NCI-H748 (cell line): ENCODE data around the gene RNF169.
"Not testable (repeated sequence)": the region's sequence is repeated elsewhere in the genome, so short reads cannot be mapped to it uniquely, and the experiment has no call there.

Source experiments
- DNase-seq: peaks from one replicate; lab custom pipeline; 2025; ENCODE audit not compliant: unreplicated experiment; lab: John Stamatoyannopoulos, UW

RNF169 gene

DNA sequence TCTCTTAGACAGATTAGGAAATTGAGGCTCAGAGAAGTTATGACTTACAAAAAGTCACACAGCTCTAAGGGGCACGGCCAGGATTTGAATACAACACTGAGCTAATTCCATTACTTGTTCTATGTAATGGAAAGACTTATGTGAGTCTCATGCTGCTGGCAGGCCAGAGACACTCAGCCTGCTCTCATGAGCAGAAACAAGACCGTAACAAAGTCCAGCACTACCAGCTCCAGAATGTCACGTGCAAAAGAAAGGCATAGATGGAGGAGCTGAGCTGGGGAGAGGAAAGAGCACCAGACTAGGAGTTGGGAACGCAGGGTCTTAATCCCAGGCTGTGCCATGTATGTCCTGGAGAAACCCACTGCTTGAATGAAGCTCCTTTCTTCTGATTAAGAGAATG lies 19.3 kb upstream of the RNF169 start:
- DNase-seq: no peak

DNA sequence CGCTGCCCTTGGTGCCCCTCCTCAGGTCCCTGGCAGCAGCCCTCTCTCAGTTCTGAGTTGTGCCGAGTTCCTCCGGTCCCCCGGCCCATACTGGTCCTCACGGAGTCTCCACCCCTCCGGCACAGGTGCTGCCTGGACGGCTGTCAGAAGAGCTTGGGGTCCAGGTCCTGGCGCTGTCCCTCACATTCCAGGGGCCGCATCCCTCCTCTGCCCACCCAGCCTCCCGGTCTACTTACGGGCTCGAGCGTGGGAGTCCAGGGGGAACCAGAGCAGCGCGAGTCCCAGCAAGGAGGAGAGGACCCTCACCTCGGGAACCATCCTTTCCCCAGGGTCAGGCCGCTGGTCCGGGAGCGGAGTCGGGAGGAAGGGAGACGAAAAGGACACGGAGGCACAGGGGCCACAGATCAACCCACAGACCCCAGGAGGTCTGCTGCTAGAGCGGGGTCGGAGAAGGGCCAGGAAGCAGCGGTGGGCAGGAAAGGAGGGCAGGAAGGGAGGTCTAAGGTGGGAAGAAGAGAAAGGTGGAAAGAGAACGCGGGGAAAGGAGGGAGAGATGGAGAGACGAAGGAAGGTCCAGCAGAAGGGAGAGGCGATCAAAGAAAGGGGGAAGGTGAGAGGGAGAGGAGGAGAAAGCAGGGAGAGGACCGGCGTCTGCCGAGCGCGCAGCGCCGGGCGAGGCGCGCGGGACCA lies 17.9 kb upstream of the RNF169 start:
- no peak for DNase-seq

DNA sequence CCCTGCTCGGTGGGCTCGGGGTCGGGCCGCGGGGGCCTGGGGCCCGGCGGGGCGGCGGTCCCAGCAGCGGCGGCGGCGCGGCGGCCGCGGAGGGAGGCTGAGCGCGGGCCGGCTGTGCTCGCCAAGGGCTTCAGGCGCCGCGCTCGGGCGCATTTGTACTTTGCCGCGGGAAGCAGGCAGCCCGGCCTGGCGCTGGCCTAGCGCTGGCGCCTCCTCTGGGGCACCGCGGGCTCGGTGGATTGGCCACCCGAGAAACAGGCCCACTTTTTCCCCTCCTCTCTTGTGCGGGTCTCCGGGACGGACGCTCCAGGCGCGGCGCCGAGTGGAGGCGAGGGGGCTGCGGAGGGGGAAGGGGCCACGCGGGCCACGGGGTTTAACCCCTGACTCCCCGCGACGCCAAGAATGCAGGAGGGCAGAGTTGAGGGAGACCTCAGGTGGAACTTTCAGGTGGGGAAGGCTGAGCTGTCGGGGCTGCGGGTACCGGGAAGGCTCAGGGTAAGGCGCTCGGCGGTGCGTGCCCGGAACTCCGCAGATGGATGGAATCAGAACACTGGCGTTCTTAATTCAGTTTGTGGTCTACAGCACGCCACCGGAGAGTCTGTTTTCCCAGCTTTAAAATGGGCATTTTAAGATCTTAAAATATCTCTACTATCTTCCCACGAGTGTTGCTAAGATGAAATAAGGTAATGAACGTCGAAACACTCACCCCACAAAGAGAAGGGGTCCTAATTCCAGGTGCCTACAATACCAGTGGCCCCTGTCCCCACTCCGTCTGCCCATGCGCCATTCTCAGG lies 17.2 kb upstream of the RNF169 start, which contains the start of gene CHRDL2:
TSS of gene CHRDL2 (minus strand) at position 126 of the 794 bp plus-strand sequence. CDS start 538 bp downstream, outside the sequence.
- DNase-seq: peak; percentile 38

DNA sequence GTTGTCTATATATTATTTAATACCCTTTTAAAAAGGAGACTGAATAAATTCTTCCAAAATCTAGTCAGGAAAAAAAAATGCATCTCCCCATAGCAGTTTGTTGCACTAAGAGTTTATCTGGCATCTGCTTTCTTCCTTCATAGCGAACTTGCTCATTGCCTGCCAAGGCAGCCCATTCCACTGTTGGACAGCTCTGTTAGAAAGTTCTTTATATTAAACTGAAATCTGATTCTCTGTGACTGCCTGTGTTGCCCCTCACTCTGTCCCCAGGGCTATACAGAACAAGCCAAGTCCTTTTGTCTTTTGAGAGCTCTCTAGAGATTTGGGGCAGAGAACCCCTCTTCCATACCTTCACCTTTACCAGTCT lies 14.1 kb upstream of the RNF169 start:
- no peak for DNase-seq

DNA sequence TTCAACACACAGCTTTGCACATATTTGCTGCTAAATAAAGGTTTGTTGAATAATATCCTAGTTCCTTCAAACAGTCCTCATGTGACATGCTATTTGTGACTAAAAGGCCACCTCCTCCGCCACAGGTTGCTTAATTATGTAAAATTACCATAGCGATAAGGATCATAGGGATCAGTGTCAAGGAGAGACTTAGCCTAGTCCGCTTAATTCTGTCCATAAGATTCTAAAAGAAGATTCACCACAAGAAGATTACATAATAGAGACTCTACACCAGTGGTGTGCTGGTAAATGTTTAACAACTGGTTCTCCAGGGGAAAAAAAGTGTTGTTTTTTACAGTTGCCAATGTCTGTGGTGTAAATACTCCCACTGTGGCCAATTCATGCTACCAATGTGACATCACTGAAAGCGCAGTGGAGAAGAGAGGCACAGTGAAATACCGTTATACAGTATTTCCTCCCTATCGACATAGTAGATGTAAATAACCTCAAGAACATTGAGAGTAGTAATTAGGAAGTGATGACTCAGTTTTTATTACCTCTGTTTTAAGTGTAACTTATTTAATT lies 13.2 kb upstream of the RNF169 start:
- no peak for DNase-seq

DNA sequence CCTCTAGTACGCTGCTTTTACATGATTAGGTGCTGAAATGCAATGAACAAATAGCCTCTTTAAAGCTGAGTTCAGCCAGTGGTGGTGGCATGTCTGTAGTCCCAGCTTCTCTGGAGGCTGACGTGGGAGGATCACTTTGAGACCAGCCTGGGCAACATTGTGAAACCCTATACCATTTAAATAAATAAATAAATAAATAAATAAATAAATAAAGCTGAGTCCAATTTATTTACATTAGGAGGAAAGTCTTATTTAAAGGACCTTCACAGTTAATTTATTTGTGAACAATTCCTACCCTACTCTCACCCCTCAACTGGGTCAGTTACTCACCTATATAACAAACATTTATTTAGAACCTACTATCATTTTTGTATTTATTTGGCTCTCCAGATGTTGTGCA lies 12.6 kb upstream of the RNF169 start:
- no peak for DNase-seq

DNA sequence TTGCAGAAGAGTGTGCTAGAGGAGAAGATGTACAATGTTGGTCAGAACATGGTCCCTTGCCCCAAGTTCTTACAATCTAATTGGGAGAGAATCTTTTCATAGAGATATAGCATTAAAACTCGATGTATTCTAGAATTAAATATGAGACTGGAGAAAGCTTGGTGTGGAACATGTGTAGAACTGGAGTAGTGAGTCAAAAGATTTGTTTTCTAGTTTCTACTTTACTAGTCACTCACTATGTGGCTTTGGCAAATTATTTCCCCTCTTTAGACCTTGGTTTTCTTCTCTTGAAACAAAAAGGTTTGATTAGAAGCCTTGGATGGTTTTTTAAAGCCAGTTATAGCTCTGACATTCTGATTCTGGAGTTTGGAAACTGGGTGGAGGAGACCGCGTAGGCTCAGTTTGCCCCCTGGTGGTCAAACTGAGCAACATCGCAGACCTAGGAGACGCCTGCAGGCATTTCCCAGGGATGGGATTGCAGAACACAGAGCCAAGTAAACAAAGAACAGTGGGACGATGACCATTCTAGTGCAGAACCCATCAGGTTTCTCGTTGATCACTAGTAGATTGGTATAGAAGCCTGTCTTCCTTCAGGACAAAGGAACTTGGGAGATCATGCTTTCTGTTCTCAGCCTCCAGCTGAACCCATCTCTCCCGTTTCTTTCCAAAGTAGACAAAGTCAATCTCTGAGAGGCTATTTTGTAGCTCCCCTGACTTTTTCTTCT lies 8.9 kb upstream of the RNF169 start:
- DNase-seq: peak; percentile 67

DNA sequence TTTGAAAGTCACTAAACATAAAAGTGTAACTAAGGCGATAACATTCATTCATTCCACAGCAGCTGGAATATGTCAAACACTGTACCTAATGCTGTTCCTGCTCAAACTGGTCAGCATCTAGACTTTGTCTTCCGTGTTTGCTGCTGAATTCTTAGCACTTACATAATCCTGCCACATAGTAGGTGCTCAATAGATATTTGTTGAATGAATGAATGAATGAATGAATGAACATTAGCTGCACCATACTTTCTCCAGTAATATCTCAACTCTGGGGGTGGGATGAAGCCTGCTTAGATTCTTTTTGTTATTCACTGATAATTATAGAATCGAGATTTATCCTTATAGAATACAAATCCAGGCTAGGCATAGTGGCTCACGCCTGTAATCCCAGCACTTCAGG lies 6.6 kb upstream of the RNF169 start:
- no peak for DNase-seq

DNA sequence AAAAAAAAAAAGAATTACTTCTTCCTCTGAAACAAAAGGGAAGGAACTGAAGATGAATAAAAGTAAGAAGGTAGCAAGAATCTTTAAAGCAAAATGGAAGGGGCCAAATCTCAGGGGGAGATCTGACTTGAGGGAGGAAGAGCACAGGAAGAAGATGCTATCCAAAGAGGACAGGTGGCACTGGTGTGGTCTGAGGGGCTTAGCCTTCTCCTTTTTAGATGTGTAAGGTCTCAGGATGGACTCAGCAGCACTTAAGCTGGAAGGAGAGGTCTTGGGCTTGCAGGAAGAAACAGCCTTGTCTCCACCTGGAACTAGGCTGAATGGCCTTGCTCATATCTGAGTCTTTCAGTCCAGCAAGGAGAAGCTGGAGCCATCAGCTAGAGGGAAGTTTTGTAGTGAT lies 5.0 kb upstream of the RNF169 start:
- DNase-seq: no peak

DNA sequence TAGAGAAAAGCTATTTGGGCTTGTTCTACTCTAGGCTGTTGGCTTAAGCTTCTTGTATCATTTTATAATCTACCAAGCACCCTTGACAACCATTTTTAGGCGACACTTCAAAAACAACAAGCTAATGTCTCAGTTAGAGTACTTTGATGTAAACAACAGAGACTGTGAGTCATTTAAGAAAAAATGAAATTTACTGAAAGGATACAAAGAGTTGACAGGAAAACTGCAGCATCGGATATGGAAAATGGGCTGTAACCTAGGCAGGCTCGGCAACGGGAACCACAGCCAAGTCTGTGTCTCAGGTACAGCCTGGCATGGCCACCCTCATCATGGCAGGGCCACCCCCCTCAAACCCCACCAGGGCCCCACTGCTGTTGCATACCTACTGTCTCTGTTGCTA lies 4.4 kb upstream of the RNF169 start:
- DNase-seq: no peak

DNA sequence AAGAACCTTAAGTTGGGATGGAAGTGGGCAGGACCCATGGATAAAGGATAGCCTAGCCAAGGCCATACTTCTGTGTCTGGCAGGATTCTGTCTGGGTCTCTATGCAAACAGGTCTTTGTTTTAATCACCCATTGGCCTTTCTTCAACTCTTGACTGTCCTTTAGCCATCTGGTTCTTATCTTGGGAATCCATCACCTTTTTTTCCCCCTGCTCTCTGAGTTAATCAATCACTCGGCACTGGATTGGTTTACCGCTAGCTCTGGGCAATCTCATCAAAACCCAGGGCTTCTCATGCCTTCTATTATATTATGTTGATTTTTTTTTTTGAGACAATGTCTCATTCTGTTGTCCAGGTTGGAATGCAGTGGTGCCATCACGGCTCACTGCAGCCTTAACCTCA lies 1.8 kb upstream of the RNF169 start:
- DNase-seq: no peak

DNA sequence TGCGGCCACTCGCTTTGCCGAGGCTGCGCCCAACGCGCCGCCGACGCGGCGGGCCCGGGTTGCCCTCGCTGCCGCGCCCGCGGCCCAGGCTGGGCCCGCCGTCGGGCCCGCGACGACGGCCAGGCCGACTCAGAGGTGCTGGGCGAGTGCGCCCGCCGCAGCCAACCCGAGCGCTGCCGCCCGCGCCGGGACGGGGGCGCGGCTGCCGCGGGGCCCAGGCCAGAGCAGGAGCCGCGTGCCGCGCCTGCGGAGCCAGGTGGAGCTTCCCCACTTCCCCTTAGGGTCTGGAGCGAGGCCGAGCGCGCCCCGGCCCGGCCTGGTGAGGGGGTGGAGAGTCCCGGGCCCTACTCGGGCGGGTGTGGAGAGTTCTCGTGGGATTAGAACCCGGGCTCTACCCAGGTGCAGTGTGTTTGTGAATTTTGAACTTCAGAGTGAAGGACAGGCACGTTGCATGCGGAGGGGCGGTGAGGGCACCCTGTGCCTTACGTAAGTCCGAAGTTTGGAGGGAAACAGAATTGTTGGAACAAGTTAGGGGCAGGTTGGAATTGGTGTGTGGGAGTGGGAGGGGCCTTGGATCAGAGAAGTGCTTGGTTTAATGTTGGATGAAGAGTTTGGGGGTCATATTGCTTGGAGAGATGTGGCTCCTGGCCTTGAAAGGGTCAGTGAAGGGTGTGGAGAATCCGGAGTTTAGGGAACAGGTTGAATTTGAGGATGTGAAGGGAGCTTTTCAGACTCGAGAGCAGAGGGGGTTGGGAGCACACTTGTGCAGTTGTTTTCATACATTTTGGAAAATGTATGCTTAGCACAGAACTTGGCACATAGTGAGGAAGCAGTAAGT lies 697 bp downstream of the RNF169 start:
- peak; percentile 76 for DNase-seq

DNA sequence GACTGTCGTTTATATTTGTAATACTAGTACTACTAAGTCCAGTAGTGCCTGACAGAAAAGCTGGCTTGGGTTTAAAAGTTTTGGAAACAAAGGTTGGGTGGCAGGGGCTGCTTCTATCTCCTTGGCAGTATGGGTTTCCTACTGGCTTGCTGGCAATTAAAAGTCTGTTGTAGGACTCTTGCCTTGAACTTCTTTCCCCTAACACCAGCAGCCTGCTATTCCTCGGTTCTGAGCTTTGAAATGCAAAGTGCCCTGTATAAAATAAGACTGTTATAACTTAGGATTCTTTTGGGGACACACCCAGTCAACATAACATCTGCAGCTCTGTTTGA lies 1.3 kb downstream of the RNF169 start:
- DNase-seq: no peak

DNA sequence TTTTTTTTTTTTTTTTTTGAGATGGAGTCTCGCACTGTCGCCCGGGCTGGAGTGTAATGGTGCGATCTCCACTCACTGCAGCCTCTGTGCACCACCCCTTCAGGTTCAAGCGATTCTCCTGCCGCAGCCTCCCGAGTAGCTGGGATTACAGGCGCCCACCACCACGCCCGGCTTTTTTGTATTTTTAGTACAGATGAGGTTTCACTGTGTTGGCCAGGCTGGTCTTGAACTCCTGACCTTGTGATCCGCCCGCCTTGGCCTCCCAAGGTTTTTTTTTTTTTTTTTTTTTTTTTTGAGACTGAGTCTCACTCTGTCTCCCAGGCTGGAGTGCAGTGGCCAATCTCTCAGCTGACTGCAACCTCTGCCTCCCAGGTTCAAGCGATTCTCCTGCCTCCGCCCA lies 1.9 kb downstream of the RNF169 start:
- DNase-seq: not testable (repeated sequence)

DNA sequence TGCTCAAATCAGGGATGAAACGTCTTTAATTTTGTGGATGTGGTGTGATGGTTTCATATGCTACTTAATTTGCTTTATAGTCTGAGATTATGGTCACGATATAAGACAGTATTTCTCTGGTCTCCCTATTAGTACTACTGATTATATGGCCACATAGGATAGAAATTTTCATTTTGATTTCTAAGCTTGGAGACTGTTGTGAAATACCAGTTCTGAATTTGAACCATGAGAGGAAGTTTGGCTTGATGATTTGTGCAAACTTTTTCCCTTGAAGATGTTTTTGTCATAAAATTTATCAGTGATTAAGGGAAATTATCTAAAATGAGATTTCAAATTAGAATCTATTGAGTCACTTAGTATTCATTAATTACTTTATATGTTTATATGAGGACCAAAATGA lies 2.7 kb downstream of the RNF169 start:
- DNase-seq: no peak

DNA sequence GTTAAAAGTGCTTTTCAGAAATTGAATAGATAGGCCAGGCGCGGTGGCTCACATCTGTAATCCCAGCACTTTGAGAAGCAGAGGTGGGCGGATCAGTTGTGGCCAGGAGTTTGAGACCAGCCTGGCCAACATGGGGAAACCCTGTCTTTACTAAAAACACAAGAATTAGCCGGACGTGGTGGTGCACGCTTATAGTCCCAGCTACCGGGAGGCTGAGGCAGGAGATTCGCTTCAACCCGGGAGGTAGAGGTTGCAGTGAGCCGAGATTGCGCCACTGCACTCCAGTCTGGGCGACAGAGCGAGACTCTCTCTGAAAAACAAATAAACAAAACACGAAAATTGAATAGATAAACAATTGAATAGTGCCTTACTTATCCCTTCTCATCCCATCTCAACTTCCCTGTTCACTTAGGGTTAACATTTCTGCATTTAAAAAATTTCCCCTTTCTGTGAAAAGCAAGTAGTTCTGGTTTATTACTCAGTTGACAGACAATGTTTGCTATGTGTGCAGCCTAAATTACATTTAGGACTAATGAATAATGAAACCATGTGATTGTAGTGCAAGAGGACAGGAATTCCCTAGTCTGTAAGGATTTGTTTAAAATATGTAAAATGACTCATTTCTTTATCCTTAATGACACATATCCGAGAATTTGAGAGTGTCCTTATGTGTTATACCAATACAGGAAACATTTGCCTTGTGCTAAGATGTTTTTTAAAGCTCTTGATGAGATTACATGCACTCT lies 6.0 kb downstream of the RNF169 start:
- DNase-seq: no peak

DNA sequence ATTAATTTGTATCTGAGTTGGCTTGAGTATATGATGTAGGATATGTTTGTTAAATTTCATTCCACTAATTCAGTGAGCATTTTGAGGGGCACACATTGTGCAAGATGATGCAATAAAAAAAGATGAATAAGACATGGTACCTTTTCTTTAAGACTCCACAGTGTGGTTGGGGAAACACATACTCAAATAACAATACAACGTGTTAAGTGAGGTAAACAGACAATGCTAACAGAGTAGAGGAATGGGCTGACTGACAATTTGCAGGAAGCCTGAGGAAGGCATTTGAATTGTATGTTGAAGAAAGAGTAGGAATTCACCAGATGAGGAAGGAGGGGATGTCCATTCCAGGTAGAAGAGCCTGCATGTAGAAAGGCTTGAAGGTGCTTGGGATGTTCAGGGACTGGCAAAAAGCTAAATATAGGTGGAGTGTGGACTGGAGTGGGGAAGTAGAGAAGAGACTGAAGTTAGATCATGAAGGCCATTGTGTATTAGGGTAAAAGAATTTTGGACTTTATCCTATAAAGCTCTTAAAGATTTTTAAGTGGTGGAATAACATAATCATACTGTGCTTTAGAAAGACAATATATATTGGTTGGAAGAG lies 6.8 kb downstream of the RNF169 start:
- DNase-seq: no peak

DNA sequence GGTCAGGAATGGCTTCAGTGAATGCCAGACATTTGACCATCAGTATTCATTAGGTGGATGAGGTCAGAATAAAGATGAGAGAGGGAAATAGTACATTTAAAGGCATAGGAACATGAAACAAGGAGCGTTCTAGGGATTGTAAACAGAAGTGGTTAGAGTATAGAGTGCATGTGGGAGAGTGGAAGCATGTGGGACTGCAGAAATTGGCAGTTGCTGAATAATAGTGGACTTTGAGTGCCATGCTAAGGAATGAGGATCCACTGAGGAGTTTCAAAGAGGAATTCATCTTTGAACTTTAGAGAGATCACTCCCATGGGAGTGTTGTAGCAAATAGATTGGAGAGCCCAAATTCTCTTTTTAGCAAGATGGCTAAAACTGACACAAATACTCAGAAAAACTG lies 7.9 kb downstream of the RNF169 start:
- DNase-seq: no peak

DNA sequence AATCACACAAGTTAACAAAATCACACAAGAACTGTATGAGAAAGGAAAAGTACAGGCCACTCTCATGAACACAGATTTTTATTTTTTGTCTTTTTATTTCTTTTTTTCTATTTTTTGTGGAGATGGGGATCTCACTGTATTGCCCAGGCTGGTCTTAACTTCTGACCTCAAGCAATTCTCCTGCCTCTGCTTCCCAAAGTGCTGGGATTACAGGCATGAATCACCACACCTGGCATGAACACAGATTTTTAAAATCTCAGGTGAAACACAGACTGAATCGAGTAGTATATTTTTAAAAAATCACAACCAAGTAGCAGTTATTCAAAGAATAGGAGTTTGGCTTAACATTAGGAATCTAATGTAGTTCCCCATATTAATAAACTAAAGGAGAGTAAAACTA lies 18.3 kb downstream of the RNF169 start:
- no peak for DNase-seq

DNA sequence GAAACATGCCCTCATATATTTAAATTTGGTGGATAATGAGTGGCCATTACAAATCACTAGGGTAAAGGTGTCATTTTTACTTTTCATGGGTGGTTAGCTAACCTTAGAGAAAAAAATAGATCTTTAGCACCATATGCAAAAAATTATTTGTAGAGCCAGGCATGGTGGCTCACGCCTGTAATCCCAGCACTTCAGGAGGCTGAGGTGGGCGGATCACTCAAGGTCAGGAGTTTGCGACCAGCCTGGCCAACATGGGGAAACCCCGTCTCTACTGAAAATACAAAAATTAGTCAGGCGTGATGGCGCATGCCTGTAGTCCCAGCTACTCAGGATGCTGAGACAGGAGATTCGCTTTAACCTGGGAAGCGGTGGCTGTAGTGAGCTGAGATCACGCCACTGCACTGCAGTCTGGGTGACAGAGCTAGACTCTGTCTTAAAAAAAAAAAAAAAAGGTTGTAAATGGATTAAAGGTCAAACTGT lies 19.6 kb downstream of the RNF169 start:
- not testable (repeated sequence) for DNase-seq
